ENCODE measurements around the gene MRPL44. TPM values are rescaled to one million over a fixed set of nuclear protein-coding genes. Genes with fewer than 3 reads are reported as not detected.

The MRPL44 gene
- 30.7 and 36.6 TPM in 2 replicates for total RNA-seq

DNA sequence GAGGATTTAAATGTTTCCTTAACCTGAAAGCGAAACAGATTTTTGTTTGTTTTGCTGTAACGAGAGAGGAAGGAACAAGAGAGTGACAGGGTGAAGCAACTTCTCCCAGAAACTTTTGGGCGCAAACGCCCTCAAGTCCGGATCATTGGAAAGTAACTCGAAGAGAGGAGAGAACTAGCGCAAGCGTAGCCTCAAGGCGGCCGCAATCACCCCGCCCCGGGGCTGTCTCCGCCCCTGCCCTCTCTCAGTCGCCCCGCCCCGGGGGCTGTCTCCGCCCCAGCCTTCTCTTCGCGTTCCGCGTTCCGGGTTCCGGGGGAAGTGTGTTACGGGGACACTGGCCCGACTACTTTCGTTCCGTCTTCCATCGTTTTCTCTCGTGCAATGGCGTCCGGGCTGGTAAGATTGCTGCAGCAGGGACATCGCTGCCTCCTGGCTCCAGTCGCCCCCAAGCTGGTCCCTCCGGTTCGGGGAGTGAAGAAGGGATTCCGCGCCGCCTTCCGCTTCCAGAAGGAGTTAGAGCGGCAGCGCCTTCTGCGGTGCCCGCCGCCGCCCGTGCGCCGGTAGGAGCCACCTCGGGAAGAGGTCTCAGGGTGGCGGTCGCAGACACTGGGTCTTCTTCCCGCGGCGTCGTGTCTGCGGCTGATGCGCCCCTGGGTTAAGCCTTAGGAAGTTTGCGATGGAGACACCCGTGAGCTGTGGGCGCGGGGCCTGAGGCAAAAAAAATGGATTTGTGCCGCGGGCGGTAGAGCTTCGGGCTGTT, at the start of gene MRPL44:
MRPL44 (plus strand) TSS at position 372 of the 760 bp plus-strand sequence; CDS start at position 382, 10 bp downstream.

DNA sequence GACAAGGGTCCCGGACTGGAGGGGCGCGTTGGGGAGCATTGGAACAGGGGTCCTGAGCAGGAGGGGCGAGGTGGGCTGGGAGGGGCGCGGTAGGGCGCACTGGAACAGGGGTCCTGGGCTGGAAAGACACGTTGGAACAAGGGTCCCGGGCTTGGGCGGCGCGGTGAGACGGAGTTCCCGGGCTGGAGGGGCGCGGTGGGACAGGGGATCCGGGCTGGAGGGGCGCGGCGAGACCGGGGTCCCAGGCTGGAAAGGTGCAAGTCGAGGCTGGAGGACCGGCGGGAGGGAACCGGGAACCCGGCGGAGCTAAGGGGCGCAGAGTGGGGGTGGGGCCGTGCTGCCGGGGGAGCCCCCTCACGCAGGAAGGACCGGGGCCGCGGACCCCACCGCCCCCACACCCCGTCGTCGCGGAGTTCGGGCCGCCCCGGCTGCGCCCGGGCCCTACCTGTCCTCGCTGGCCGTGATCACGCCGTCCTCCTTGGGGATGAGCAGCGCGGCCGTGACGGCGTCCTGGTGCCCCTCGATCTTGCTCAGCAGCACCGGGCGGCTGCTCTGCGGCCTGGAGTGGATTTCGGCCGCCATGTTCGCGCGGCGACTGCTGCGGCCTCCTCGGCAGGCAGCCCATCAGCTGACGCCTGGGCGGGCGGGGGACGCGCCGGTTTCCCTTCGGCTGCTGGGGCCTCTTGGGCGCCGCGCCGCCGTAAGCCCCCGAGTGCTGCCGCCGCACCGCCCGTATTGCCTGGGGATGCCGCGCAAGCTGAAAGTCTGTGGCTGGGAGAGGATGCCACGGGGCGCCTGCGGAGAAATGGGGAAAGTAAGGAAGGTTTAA, 12.3 kb upstream of the MRPL44 start, which contains the start of gene WDFY1:
WDFY1 (minus strand) TSS at position 633 of the 829 bp plus-strand sequence; CDS start at position 582, 51 bp downstream.

Other genes starting within 250 kb of the MRPL44 start
- 2.9 and 4.8 TPM in 2 replicates for gene AP1S3, start 119.9 kb upstream of the MRPL44 start, total RNA-seq
- gene WDFY1, start 12.1 kb upstream of the MRPL44 start, total RNA-seq: 112 and 127 TPM in 2 replicates
- gene SERPINE2, start 81.8 kb downstream of the MRPL44 start, total RNA-seq: 2.0 and 10.6 TPM in 2 replicates